Measurements from ENCODE around the gene NACC2.

DNA sequence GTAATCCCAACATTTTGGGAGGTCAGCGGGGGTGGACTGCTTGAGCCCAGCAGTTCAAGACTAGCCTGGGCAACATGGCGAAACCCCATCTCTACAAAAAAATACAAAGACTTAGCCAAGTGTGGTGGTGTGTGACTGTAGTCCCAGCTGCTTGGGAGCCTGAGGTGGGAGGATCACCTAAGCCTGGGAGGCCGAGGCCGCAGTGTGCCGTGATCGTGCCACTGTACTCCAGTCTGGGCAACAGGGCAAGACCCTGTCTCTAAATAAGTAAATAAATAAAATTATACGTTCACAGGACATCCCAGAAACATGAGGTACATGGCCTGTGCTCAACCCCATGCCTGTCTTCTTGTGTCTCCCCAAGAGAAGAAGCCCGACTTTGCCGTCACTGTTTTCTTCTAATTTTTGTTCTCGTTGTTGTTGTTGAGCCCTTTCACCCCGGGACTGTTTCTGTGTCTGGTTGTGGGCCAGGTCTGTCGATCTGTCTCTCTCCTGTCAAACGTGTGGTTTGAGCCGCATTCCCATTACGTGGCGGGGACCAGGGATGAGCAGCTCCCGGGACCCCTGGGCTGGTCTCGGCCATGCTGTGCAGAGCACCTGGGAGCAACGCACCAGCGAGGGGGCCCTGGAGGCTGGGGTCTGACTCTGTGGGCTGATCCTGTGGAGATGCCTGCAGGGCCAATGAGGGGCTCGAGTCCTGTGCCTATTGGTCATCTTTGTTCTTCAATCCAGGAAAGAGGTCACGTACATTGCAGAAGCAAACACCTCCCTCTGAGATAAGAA lies 32.2 kb downstream of the NACC2 start:
- no peak for TF ChIP-seq EP300 (IDR thresholded peaks at IDR 0.05)
- TF ChIP-seq, protein P1, sequence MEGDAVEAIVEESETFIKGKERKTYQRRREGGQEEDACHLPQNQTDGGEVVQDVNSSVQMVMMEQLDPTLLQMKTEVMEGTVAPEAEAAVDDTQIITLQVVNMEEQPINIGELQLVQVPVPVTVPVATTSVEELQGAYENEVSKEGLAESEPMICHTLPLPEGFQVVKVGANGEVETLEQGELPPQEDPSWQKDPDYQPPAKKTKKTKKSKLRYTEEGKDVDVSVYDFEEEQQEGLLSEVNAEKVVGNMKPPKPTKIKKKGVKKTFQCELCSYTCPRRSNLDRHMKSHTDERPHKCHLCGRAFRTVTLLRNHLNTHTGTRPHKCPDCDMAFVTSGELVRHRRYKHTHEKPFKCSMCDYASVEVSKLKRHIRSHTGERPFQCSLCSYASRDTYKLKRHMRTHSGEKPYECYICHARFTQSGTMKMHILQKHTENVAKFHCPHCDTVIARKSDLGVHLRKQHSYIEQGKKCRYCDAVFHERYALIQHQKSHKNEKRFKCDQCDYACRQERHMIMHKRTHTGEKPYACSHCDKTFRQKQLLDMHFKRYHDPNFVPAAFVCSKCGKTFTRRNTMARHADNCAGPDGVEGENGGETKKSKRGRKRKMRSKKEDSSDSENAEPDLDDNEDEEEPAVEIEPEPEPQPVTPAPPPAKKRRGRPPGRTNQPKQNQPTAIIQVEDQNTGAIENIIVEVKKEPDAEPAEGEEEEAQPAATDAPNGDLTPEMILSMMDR (IDR thresholded peaks at IDR 0.05) = no peak

Data from esophagus muscularis mucosa (tissue), 3 donors.